G401.6 (cell line): Measurements from ENCODE around the gene DENND2A.
"Not testable (repeated sequence)": the region's sequence is repeated elsewhere in the genome, so short reads cannot be mapped to it uniquely, and the experiment has no call there.

Experiments used
- FAIRE-seq: peaks from 2 replicates; lab custom pipeline; 2012; peaks lifted over from hg19 to GRCh38; lab: Jason Lieb, UNC

The DENND2A gene

DNA sequence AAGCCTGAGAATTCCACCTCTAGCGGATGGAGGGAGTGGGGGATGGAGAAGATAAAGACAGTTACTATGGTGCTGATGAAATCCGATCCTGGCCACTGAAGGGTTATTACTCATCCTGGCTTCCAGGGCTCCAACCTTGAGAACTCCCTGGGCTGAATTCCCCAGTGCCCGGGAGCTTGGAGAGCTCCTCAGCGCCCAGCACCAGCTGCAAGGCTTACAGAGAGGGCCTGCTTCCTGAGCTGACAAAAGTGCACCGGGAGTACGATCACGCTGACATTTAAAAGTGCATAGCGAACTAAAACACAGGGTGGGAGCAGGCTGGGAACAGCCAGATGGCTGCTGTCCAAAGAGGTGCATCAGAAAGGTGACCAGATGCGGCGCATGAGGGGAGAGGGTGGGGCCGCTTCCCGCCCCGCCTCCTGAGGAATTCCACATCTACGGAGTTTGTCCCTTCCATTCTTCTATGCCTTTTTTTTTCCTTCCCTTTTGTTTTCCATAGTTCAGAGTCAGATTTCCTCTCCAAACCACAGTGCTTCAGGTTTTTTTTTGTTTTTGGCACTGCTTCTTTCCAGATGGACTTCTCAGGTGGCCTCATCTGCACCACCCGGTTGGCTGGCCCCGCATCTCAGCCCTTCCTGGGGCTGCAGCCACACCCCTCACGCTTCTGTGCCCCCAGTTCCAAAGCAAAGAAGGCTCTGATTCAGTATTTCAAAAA is 98.9 kb downstream of the DENND2A start:
- no peak for FAIRE-seq

DNA sequence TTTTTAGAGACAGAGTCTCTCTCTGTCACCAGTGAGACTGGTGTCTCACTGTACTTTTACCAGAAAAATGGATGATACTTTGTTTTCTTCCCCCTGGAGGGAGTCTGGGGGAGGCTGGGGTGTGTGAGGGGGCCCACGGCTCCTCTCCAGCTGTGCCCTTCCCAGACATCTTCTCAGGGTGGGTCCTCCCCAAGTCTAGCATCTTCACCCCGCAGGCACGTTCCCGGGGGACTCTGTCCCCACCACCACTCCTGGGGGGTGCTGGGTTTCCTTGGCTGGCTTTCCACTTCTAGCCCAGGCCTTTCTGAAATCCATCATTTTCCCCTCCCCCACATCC is 99.5 kb downstream of the DENND2A start:
- no peak for FAIRE-seq

DNA sequence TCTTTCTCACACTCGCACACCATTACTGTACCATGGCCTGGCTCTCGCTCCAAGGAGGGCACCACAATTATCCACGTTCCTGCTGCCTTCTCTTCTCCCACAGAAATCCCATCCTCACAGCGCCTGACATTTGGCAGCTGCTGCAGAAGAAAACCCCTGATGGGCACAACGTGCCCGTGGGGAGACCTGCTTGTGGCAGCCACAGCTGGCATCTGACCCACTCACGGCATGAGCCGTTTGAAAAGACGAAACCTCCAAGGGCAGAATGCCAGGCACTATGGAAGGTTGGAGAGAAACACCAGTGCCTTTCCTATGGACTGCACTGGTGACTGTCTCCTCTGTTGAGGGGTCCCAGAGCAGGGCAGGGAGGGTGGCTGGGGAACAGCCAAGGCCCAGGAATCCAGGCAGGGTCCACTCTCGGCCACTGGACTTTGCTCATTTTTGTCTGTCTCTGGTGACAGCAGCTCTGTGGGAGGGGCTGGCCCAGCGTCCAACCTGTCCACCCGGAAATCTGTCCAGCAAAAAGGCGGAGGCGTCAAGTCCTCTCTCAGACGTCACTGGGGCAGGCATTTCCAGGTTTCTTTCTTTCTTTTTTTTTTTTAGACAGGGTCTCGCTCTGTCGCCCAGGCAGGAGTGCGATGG is 100.4 kb downstream of the DENND2A start:
- FAIRE-seq, result no peak

DNA sequence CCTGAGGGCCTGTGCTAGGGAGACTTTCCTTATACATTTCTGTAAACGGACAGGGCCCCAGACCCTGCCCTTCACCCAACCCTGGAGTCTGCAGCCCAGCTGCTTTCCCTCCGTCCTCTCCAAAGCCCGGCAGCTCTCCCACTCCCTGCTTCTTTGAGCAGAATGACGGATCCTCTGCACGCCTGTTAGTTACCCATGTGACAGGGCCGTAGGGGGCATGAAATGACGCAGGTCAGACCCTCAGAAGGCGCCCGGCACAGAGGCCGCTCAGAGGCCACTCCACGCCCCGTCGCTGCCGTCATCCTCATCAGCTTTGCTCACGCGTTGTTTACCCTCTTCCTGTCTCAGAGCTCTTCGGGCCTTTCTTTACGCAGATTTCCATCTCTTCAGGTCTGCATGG is 101.2 kb downstream of the DENND2A start:
- no peak for FAIRE-seq

DNA sequence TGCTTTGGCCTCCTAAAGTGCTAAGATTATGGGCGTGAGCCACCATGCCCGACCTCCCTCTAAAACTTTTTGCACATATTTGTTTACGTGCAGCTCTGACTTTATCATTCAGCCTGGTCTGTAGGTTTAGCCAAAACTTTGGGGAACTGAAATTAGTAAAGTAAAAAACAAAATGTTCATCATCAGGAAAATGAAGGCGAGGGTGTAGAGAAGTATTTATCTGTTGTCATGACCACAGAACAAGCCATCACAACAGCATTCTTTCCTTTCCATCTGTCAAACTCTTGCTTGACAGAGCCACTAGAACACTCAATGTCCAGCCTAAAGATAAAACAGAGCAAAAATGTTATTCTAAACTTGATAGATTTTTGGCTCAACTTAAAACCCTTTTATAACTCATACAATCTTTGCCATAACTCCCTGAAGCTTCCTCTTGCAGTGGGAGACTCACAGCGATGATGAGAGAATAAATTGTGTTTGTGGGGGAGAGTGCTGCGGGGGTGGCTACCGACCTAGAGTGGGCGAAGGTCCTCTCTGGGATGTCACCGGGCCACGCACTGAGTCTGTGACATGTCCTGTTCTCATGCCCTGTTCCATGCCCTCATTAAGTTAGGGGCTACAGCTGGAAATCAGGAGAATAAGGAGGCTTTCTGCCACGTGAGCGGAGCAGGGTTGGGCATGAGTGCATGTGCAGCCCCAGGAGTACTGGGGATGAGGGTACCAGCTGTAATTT is 102.7 kb downstream of the DENND2A start:
- FAIRE-seq, result no peak

DNA sequence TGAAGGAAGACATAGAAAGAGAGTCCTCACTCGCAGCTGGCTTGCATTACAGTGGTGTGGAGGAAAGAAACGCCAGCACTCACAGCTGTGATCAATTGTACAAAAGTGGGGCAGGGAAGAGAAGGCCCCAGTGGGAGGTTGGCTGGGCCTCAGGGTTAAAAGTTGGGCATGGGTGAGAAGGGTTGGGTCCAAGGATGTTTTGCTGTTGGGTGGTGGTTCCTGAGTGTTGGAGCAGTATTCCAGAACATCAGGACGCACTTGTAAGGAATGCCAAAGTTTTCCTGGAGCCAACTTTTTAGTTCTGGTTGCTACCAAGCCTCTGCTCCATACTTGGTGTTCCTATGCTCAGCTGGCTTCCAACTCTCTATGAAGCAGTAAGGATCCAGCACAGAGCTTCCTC is 105.9 kb downstream of the DENND2A start:
- FAIRE-seq, result no peak

DNA sequence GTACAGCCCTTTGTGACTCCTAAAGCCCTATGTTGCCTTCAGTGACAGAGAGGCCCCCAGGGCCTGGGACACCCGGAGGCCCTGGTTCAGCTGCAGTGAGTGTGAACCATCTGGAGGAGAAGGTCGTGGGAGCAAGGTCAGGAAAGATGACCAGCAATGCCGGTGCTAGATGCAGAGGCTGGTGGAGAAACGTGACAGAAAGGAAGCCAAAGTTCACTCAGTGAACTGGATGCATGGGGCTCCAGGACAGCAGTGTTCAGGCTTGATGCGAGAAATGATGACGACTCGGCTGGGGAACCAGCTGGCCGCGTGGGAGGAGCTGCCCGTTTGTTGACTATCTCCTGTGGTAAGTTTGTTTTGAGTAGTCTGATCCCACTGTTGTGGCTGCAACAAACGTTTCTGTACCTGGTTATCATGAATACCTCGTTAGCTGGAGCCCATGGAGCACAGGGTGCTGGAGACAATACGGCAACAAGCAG is 107.2 kb downstream of the DENND2A start:
- no peak for FAIRE-seq

DNA sequence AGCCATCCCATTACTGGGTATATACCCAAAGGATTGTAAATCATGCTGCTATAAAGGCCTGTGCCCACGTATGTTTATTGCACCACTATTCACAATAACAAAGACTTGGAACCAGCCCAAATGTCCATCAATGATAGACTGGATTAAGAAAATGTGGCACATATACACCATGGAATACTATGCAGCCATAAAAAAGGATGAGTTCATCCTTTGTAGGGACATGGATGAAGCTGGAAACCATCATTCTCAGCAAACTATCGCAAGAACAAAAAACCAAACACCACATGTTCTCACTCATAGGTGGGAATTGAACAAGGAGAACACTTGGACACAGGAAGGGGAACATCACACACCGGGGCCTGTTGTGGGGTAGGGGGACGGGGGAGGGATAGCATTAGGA is 111.2 kb downstream of the DENND2A start:
- FAIRE-seq, result not testable (repeated sequence)

DNA sequence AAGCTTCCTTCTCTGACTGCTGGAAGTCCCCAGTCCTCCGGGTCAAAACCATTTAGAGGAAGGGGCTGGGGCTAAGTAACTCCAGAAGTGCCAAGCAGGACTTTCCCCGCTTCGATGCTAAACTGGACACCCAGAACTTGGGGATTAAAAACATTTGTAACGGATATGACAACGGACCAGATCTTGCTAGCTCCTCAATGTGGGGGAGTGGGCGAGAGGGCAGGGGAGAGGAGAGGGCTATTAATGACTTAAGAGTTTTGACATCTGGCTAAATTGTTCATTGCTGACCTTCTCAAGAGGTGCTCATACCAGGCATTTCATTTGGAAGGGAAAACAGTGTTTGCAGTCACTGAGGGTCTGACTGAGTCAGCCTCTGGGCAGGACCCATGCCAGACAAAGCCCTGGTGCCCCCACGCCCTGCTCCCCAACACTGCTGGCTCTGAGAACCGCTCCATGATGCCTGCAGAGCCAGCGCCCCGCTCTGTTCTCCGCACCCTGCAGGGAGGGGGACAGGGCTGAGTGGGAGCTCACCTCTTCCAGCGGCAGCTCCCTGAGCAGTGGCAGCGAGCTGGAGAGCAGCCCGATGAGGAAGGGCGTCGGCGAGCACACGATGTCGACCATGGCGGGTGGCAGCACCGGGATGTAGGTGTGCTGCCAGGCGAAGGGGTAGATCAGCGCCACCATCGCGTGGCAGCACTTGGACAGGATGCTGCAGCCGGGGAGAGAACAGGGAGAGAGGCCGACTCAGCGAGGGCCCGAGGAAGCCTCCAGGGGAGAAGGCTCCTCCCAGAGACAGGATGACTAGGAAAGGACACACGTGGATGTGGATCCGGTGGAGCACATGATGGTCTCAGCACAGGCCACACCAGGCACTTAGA is 113.6 kb downstream of the DENND2A start:
- FAIRE-seq, result no peak

DNA sequence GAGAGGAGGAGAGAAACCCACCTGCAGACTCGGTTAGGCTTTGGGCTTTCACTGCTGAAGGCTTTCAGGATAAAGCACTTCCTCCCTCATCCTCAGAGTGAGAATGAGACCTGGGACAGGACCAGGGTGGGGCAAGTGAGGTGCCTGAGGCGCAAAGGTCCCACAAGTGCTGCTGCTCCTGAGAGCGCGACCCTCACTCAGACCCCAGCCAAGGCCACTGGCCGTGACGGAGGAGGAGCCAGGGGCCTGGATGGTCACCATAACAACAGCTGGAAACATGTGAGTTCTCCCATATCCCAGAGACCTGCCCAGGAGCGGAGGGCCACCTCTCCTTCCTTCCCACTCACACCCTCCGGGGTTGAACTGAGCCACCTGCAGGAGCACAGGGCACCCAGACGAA is 114.4 kb downstream of the DENND2A start:
- no peak for FAIRE-seq

DNA sequence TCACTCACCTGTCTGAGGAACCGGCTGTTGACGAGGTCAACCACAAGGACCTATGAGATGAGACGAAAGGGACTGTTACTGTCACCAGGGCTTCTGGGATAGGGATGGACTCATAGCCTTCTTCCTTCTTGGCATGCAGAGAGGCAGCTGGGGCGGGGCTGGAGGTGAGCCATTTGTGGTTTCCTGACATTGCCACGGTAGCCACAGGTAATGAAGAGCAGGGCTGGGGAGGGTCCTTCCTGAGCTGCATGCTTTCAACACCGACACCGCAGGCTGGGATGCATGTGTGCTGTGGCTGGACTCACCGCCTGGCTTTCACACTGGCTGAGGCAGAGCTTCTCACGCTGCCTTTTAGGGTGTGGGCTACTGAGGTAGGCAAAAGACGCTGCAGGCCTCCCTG is 114.9 kb downstream of the DENND2A start:
- FAIRE-seq, result no peak

DNA sequence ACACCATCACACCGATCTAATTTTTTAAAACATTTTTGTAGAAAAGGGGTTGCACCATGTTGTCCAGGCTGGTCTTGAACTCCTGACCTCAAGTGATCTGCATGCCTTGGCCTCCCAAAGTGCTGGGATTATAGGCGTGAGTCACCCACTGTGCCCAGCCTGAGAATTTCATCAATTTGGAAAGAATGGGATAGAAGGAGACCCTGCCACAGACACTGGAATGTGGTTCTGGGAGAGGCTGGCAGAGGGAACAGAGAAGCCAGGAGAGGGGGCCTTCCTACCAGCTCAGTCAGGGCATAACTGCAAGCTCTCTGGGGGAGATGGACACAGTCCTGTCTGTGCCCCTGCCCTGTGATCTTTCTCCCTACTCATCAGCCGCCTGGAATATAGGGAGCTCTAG is 119.2 kb downstream of the DENND2A start:
- no peak for FAIRE-seq

DNA sequence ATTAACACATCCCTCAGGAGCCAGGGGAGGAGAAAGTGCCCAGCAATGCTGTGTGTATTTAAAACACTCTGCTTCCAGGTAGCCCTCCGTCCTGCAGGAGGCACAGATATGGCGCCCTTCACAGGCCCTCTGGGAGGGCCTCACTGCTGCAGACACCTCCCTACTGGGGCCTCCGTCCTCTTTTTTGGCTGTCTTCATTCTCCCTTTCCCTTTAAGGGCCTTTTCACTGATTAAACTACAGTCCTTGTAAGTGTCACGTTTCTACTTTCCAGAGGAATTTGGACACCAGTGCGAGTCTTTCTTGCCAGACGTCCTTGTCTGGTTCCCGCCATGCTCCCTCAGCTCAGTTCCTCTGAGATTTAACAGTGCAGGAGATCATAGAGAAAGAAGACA is 121.6 kb downstream of the DENND2A start:
- no peak for FAIRE-seq

DNA sequence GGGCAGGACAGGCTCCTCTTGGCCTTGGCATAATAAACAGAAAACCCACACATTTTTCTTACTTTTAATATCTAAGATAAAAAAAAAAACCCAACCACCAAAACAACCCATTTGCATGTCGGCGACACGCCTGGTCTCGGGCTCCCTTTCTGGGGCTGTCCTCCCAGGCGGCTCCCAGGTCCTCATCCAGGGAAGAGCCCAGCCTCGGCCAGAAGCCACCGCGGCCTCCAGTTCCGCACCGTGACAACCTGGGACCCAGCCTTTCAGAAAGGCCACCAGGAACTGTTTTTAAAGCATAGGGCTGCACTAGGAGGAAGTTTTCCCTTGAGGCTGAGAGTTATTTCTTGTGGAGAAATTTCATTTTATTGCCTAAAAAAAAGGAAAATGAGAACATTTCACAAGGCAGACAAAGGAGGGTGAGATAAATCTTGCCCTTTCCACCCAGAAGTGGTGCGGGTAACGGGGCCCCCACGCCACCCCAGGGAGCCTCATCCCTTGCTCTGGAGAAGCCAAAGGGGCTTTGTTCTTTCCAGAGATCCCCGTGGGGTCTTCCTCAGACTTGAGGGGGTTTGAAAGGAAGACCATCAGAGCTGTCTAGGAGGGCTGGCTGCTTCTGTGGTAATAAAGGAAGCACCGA is 122.1 kb downstream of the DENND2A start:
- no peak for FAIRE-seq

DNA sequence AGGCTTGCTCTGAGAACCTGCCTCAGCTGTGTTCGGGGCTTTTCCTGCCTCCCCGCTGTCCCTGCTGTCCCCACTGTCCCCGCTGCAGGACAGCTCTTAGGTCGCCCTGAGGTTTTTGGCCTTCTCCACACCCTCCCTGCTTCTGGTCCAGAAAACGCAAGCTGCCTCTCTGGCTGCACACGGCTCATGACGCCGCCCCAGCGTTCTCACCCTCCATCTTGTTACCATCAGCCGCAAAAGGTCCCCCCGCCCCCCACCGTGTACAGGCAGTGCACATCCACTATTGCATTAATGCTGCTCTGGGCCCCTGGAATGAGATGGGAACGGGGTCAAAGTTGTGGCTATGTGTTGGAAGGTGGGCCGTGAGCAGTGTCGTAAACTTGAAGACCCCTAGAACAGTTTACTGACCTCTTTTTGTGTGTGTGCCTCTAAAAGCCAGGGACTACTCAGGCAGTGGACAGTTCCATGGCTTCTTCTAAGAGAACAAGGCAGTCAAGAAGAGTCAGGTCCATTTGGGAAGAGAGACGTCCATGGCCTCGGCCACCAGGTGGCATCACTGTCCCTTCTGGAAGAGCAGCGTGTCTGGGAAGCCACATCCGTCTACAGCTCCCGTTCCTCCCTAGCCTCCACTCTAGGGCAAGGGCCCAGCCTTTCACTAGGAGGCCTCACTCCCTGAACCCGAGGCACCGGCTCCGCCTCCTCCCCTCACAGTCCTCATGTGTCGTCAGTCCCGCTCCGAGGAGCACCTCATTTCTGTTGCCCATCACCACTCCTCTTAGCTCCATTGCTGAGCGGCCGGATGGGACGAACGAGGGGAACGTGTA is 122.9 kb downstream of the DENND2A start:
- FAIRE-seq, result peak; percentile 86

DNA sequence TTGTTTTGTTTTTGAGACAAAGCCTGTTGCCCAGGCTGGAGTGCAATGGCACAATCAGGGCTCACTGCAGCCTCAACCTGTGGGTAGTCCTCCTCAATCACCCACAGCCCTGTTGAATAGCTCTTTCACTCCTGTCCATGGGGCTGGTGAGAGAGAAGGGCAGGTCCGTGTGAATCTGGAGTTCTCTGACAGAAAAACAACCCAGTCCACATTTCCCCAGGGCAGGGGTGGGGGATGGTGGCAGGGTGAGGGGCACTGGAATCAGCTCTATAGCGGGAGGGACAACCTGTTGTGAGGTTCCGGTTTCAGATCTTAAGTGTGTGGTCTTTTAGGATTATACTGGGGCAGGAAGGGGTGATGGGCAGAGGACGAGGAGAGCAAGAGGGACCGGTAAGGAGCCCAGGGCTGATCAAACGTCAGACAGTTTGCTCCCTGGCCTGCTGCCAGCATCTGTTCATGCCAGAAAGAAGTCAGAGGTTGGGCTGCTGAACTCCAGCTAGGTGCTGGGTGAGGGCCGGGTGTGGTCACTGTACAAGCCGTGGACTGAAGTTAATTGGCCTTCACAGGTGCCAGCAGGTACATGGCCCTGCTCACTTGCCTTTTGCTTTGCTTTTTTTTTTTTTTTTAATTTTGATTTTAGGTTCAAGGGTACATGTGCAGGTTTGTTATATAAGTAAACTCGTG is 128.2 kb downstream of the DENND2A start:
- FAIRE-seq, result no peak

DNA sequence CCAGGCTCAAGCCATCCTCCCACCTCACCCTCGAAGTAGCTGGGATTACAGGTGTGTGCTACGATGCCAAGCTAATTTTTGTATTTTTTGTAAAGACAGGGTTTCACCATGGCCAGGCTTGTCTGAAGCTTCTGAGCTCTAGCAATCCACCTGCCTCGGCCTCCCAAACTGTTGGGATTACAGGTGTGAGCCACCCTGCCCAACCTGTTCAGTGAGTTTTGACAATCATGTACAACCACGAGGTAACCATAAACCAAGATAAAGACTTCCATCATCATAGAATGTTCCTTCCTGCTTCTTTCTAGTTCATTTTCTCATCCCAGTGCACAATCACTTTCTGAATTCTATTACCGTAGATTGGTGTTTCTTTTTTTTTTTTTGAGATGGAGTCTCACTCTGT is 130.8 kb downstream of the DENND2A start:
- no peak for FAIRE-seq

DNA sequence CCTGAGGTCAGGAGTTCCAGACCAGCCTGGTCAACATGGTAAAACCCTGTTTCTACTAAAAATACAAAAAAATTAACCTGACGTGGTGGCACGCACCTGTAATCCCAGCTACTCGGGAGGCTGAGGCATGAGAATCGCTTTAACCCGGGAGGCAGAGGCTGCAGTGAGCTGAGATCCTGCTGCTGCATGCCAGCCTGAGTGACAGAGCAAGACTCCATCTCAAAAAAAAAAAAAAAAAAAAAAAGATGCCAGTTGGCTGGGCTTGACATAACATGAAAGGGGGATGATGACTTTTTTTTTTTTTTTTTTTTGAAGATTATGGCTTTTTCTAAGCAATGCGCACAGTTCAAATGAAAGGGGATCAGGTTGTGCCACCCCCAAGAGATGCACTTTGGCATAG is 133.1 kb downstream of the DENND2A start:
- not testable (repeated sequence) for FAIRE-seq

DNA sequence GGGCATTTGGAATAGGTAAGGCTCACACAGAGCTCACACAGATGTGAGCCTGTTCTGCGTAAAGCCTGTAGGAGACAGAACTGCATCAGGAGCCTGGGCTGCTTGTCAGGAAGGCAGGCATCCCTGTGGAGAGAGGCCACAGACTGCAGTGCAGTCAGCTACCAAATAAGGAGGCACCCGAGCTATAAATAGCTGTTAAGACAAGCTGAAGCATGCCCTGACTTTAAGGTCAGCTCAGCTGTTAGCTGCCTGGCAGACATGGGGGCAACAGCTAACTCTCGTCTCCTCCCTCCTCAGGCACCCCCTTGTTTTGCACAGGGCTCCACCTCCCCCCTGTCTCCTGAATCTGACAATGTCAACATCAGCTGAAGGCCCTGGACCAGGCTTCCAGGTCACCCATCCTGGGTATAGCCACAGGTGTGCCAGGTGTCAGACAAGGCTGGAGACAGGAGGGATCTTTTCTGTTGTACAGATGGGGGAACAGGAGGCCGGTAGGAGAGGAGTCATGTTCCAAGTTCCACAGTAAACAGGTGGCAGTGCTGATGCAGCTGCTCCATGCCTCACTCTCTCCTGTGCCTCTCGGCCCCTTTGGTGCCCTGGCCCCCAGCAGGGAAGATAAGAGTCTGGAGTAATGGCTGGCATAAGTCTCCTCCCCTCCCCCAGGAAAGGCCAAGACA is 133.7 kb downstream of the DENND2A start:
- no peak for FAIRE-seq

DNA sequence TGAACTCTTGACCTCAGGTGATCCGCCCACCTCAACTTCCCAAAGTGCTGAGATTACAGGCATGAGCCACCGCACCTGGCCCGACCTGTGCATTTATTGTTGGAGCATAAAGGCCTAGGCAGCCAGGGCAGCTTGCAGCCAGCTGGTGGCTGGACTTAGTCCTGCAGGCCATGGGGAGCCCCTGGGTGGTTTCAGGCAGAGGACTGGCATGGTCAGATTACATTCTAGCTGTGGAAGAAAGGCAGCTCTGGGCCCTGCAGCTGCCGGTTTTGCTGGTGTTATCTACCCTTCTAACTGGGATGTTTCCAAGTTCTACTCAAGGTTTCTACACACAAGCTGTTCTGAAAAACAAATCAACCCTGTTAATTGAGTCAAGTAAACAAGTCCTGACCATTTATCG is 138.6 kb downstream of the DENND2A start:
- no peak for FAIRE-seq
